Measurements from ENCODE around the gene RIPK4.
"Not testable (repeated sequence)": the region's sequence is repeated elsewhere in the genome, so short reads cannot be mapped to it uniquely, and the experiment has no call there.

Gene RIPK4

GRCh38 chr21:41711416-41712007 is 55.3 kb downstream of the RIPK4 start:
- DNase-seq, result no peak

- DNase-seq, result no peak
These were observed 56.1 kb downstream of the RIPK4 start for GRCh38 chr21:41710823-41711160.

- DNase-seq, result no peak
These were observed 56.7 kb downstream of the RIPK4 start for GRCh38 chr21:41709965-41710822.

GRCh38 chr21:41709166-41709565 is 57.7 kb downstream of the RIPK4 start:
- no peak for DNase-seq

- no peak for DNase-seq
These were observed 58.9 kb downstream of the RIPK4 start for GRCh38 chr21:41707960-41708330.

DNA sequence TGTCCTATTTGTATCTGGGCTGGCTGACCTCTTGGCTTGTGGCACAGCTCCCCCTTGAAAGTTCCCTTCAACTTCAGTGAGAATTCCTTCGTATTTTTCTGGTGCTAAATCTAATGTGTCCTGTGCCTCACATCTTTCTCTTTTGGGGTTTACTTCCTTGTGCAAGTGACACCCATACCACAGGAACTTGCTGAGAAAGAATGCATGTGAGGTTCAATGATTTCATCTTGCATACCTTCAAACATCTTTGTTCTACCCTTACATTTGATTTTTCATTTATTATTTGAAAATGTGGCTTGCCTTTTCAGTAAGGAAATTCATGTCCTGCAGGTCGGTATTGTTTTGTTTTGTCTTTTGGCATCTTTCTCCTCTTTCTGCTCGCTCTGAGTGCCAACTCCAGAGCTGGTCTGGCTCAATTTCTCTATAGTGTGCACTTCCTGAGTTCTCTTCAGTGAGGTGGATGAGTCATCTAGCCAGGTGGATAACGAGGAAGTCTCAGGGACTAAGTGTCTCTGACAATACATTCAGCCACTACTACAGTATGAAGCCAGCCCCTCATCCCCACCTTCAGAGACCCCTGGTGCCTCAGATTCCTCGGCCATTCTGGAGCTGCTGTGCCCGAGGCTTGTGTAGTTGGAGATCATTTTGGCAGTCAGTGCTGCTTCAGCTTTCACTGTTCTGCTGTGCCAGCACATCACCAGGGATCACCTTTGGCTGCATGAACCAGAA is 59.5 kb downstream of the RIPK4 start:
- DNase-seq, result no peak

DNA sequence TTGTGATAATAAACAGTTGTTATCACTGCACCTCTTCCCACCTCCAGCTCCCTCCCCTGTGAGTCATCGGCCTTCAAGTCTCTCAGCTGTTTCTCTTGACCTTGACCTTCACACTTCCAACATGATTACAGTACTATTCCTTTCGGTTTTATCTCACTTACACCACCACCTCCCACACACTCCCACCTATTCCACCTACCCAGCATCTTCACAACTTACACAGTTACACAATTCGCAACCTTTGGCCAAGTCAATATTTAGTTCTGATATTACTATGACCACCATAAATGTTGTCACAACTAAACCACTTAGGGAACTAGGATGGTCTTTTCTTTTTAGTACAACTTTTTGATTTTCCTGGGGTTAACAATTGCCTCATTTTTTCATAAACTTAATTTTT is 60.2 kb downstream of the RIPK4 start:
- DNase-seq, result peak; percentile 33

DNA sequence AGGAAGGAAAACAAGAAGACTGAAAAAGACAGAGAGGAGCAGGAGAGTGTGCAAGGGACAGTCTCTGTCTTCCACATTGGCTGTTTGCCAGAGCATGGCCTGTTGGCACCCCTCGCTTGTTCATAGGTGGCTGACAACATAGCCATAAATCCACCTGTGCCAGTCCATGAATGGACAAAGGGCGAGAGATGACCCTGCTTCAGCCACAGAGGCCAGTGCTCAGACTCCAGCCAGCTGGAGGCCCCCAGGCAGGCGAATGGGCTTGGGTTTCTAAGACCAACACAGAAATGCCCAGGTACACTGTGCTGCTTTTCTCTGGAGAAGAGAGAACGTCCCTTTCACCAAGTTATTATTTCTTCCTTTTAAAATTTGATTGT is 60.6 kb downstream of the RIPK4 start:
- DNase-seq, result no peak

- no peak for DNase-seq
These were observed 61.1 kb downstream of the RIPK4 start for GRCh38 chr21:41705546-41706262.

GRCh38 chr21:41703857-41704501 is 62.9 kb downstream of the RIPK4 start:
- DNase-seq, result no peak

GRCh38 chr21:41701749-41702148 is 65.1 kb downstream of the RIPK4 start:
- DNase-seq, result no peak

DNA sequence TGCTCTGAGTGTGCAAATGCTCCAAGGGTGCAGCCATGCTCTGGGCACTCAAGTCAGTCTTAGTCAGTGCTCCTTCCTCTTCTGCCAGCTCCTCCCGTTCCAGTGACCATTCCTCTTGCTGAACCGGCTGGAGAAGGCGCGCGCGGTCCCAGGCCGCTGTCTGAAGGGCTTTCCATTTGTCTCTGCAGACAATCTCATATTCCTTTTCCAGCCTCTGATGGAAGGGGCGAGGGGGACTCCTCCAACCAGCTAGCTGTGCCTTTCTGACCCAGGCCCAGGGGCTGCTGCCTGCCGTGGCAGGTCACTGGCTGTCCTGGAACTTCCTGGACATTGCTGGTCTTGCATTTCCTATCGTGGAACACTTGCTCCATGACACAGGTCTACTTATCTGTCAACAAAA is 67.5 kb downstream of the RIPK4 start:
- DNase-seq, result no peak

DNA sequence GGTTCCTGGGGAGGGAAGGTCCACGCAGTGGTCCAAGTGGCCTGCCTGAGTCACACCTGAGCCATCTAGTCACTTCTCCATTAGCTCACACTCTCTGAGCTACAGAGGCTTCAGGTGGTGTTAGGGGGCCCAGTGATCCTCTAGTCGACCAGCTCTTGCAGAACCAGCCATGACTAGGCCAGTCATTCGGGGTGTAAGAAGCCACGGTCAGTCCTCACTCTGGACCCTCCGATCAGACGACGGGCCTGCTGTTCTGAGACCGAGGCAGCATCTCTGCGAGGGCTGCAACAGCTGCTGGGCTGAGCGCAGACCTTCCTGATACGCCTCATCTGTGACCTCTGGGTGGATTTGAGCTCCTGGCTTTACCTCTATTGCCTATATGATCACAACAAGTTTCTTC is 68.8 kb downstream of the RIPK4 start:
- no peak for DNase-seq

GRCh38 chr21:41695513-41695912 is 71.3 kb downstream of the RIPK4 start:
- DNase-seq, result no peak

DNA sequence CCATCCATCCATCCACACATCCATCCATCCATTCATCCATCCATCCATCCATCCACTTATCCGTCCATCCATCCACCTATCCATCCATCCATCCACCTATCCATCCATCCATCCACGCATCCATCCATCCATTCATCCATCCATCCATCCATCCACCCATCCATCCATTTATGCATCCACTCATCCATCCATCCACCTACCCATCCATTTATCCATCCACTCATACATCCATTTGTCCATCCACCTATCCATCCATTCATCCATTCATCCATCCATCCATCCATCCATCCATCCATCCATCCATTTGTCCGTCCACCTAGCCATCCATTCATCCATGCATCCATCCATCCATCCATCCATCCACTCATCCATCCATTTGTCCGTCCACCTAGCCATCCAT is 72.8 kb downstream of the RIPK4 start:
- DNase-seq, result not testable (repeated sequence)

DNA sequence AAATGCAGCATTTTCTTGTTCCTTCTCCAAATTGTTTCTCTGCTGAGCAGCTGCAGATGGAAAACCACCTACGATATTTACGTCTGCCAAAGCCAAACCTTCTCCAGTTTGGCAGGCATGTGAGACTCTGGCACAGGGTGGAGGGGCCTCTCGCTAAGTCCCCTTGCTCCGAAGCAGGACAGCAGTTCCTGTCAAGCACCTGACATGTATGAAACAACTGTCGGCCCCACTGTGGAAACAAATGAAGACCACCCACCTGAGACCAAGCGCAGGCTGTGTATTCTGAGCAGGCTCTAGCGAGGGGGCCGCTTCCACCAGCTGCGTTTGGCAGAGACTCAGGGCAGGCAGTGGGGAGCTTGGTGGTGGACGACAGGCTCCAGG is 74.7 kb downstream of the RIPK4 start:
- no peak for DNase-seq

- no peak for DNase-seq
These were observed 75.4 kb downstream of the RIPK4 start for GRCh38 chr21:41691205-41692184.

Measured in NK-92 treated with Interleukin-12 subunit alpha and Interleukin-12 subunit beta, amount 100 ng/mL, for 24 hours (cell line).